Measurements from ENCODE around the gene PLAC9. TPM values are rescaled to one million over a fixed set of nuclear protein-coding genes. Genes with fewer than 3 reads are reported as not detected.
A peak's percentile ranks its signal among the peaks of the same experiment; 100 is the strongest.
"Not testable (repeated sequence)": the region's sequence is repeated elsewhere in the genome, so short reads cannot be mapped to it uniquely, and the experiment has no call there.

The PLAC9 gene
- polyA plus RNA-seq (2013, experiment 1 of 2): 3.3 TPM
- 2.8 TPM for polyA plus RNA-seq (2013, experiment 2 of 2)

- no peak within 1 kb of the TSS for H3K27ac ChIP-seq (ENCODE audit: low read depth, low read length)
- 2% methylated on average over 58 of the region's 58 CpGs for WGBS
- H3K9ac ChIP-seq (ENCODE audit: low read depth, low read length): peak within 1 kb of the TSS; percentile 74
- H3K36me3 ChIP-seq (ENCODE audit: insufficient read depth, low read length): no peaks in the 10 kb centered on the region
- no peaks in the 10 kb centered on the region for H3K9me3 ChIP-seq (ENCODE audit: insufficient read depth, low read depth, low read length)
- H3K4me3 ChIP-seq (ENCODE audit: low read length): peak within 1 kb of the TSS; percentile 62
- peaks cover 28% of the 10 kb centered on the region for H3K27me3 ChIP-seq (ENCODE audit: insufficient read depth, low read length)
- peaks cover 8% of the 10 kb centered on the region for H3K4me1 ChIP-seq (ENCODE audit: insufficient read depth, low read length)
These were observed at the start of gene PLAC9 for GRCh38 chr10:80132299-80133139. TSS of gene PLAC9 (plus strand) at chr10:80132730. CDS start at chr10:80132763, 33 bp downstream.

- Histone ChIP-seq H3K4me1 (ENCODE audit: insufficient read depth, low read length) (no peaks in the 10 kb centered on the region), H3K9me3 (ENCODE audit: insufficient read depth, low read depth, low read length) (no peaks in the 10 kb centered on the region), H3K36me3 (ENCODE audit: insufficient read depth, low read length) (0 out of 2 replicates have a peak, but pooled peaks cover 5% of the 10 kb centered on the region), H3K4me3 (ENCODE audit: low read length) (no peak overlapping the region), H3K9ac (ENCODE audit: low read depth, low read length) (no peak overlapping the region), H3K27ac (ENCODE audit: low read depth, low read length) (no peak overlapping the region), H3K27me3 (ENCODE audit: insufficient read depth, low read length) (no peaks in the 10 kb centered on the region)
- WGBS: 93% methylated on average over 2 of the region's 2 CpGs
These were observed 42.4 kb upstream of the PLAC9 start for GRCh38 chr10:80090121-80090520.

GRCh38 chr10:80094231-80094630, 38.3 kb upstream of the PLAC9 start:
- no peaks in the 10 kb centered on the region for H3K36me3 ChIP-seq (ENCODE audit: insufficient read depth, low read length)
- no peak overlapping the region for H3K9ac ChIP-seq (ENCODE audit: low read depth, low read length)
- WGBS: 86% methylated on average over 1 of the region's 2 CpGs
- H3K4me1 ChIP-seq (ENCODE audit: insufficient read depth, low read length): no peaks in the 10 kb centered on the region
- no peak overlapping the region for H3K27ac ChIP-seq (ENCODE audit: low read depth, low read length)
- H3K9me3 ChIP-seq (ENCODE audit: insufficient read depth, low read depth, low read length): no peaks in the 10 kb centered on the region
- H3K27me3 ChIP-seq (ENCODE audit: insufficient read depth, low read length): no peaks in the 10 kb centered on the region
- no peak overlapping the region for H3K4me3 ChIP-seq (ENCODE audit: low read length)

GRCh38 chr10:80098272-80098671, 34.3 kb upstream of the PLAC9 start:
- H3K4me3 ChIP-seq (ENCODE audit: low read length); H3K9ac ChIP-seq (ENCODE audit: low read depth, low read length); H3K27me3 ChIP-seq (ENCODE audit: insufficient read depth, low read length); H3K4me1 ChIP-seq (ENCODE audit: insufficient read depth, low read length); H3K27ac ChIP-seq (ENCODE audit: low read depth, low read length); H3K9me3 ChIP-seq (ENCODE audit: insufficient read depth, low read depth, low read length); H3K36me3 ChIP-seq (ENCODE audit: insufficient read depth, low read length): not testable (repeated sequence)
- WGBS: 100% methylated on average over 2 of the region's 2 CpGs

- H3K4me3 ChIP-seq (ENCODE audit: low read length); H3K27me3 ChIP-seq (ENCODE audit: insufficient read depth, low read length); H3K36me3 ChIP-seq (ENCODE audit: insufficient read depth, low read length); H3K9ac ChIP-seq (ENCODE audit: low read depth, low read length); H3K4me1 ChIP-seq (ENCODE audit: insufficient read depth, low read length); H3K27ac ChIP-seq (ENCODE audit: low read depth, low read length); H3K9me3 ChIP-seq (ENCODE audit: insufficient read depth, low read depth, low read length): not testable (repeated sequence)
- WGBS: 92% methylated on average over 8 of the region's 8 CpGs
These were observed 33.2 kb upstream of the PLAC9 start for GRCh38 chr10:80099295-80099694.

GRCh38 chr10:80100116-80100515, 32.4 kb upstream of the PLAC9 start:
- H3K27me3 ChIP-seq (ENCODE audit: insufficient read depth, low read length): no peaks in the 10 kb centered on the region
- no peaks in the 10 kb centered on the region for H3K36me3 ChIP-seq (ENCODE audit: insufficient read depth, low read length)
- H3K9ac ChIP-seq (ENCODE audit: low read depth, low read length): no peak overlapping the region
- H3K4me3 ChIP-seq (ENCODE audit: low read length): no peak overlapping the region
- no peak overlapping the region for H3K27ac ChIP-seq (ENCODE audit: low read depth, low read length)
- 93% methylated on average over 9 of the region's 9 CpGs for WGBS
- peaks cover 11% of the 10 kb centered on the region for H3K4me1 ChIP-seq (ENCODE audit: insufficient read depth, low read length)
- no peaks in the 10 kb centered on the region for H3K9me3 ChIP-seq (ENCODE audit: insufficient read depth, low read depth, low read length)

- no peak overlapping the region for H3K27ac ChIP-seq (ENCODE audit: low read depth, low read length)
- H3K36me3 ChIP-seq (ENCODE audit: insufficient read depth, low read length): no peaks in the 10 kb centered on the region
- no peaks in the 10 kb centered on the region for H3K27me3 ChIP-seq (ENCODE audit: insufficient read depth, low read length)
- H3K4me3 ChIP-seq (ENCODE audit: low read length): no peak overlapping the region
- no peak overlapping the region for H3K9ac ChIP-seq (ENCODE audit: low read depth, low read length)
- peaks cover 20% of the 10 kb centered on the region for H3K4me1 ChIP-seq (ENCODE audit: insufficient read depth, low read length)
- no peaks in the 10 kb centered on the region for H3K9me3 ChIP-seq (ENCODE audit: insufficient read depth, low read depth, low read length)
- 92% methylated on average over 13 of the region's 15 CpGs for WGBS
These were observed 31.5 kb upstream of the PLAC9 start for GRCh38 chr10:80100861-80101695.

GRCh38 chr10:80104066-80104926, 28.2 kb upstream of the PLAC9 start:
- no peak overlapping the region; the same call in 1 of the 2 replicates for H3K27ac ChIP-seq (ENCODE audit: low read depth, low read length)
- H3K9ac ChIP-seq (ENCODE audit: low read depth, low read length): no peak overlapping the region
- peaks cover 24% of the 10 kb centered on the region for H3K4me1 ChIP-seq (ENCODE audit: insufficient read depth, low read length)
- H3K4me3 ChIP-seq (ENCODE audit: low read length): no peak overlapping the region
- no peaks in the 10 kb centered on the region for H3K36me3 ChIP-seq (ENCODE audit: insufficient read depth, low read length)
- H3K9me3 ChIP-seq (ENCODE audit: insufficient read depth, low read depth, low read length): peaks cover 14% of the 10 kb centered on the region
- no peaks in the 10 kb centered on the region for H3K27me3 ChIP-seq (ENCODE audit: insufficient read depth, low read length)
- WGBS: 92% methylated on average over 10 of the region's 10 CpGs

GRCh38 chr10:80108576-80109239, 23.8 kb upstream of the PLAC9 start:
- WGBS: 78% methylated on average over 8 of the region's 8 CpGs
- no peak overlapping the region for H3K27ac ChIP-seq (ENCODE audit: low read depth, low read length)
- H3K36me3 ChIP-seq (ENCODE audit: insufficient read depth, low read length): no peaks in the 10 kb centered on the region
- peaks cover 18% of the 10 kb centered on the region for H3K9me3 ChIP-seq (ENCODE audit: insufficient read depth, low read depth, low read length)
- H3K27me3 ChIP-seq (ENCODE audit: insufficient read depth, low read length): no peaks in the 10 kb centered on the region
- H3K4me1 ChIP-seq (ENCODE audit: insufficient read depth, low read length): peaks cover 24% of the 10 kb centered on the region
- H3K4me3 ChIP-seq (ENCODE audit: low read length): no peak overlapping the region
- H3K9ac ChIP-seq (ENCODE audit: low read depth, low read length): no peak overlapping the region

- H3K9me3 ChIP-seq (ENCODE audit: insufficient read depth, low read depth, low read length): peaks cover 18% of the 10 kb centered on the region
- H3K27me3 ChIP-seq (ENCODE audit: insufficient read depth, low read length): no peaks in the 10 kb centered on the region
- H3K4me1 ChIP-seq (ENCODE audit: insufficient read depth, low read length): 0 out of 2 replicates have a peak, but pooled peaks cover 5% of the 10 kb centered on the region
- no peaks in the 10 kb centered on the region for H3K36me3 ChIP-seq (ENCODE audit: insufficient read depth, low read length)
- no peak overlapping the region for H3K9ac ChIP-seq (ENCODE audit: low read depth, low read length)
- H3K27ac ChIP-seq (ENCODE audit: low read depth, low read length): no peak overlapping the region
- H3K4me3 ChIP-seq (ENCODE audit: low read length): no peak overlapping the region
- 92% methylated on average over 1 of the region's 1 CpG for WGBS
These were observed 21.5 kb upstream of the PLAC9 start for GRCh38 chr10:80110986-80111385.
